Adrenal gland (tissue), 5 donors: ENCODE results near the gene KLHL29.

Experiments
- POLR2A ChIP-seq, 2 donors: fragments of 450-650 bp; IDR thresholded peaks; one replicate each; pipeline ENCODE4 v1.6.1; 2017; ENCODE audit warnings: antibody characterized with exemption in 2 of 2, mild to moderate bottlenecking in 2 of 2, moderate library complexity in 1 of 2
- TF ChIP-seq, protein P1 (sequence below), 6 experiments: fragments of 450-650 bp in 4 of 6; fragments of 200-600 bp in 2 of 6; sonication (generic) in 1 of 6; IDR thresholded peaks; 1 replicate in 5 of 6; 2 replicates in 1 of 6; pipeline versions ENCODE4 v1.5.1 to v1.8.0; 2016 to 2021; ENCODE audit warnings: antibody characterized with exemption in 6 of 6, mild to moderate bottlenecking in 2 of 6, moderate library complexity in 1 of 6
- donor health status: DM: no; HTN: no; CAD: no.

DNA sequence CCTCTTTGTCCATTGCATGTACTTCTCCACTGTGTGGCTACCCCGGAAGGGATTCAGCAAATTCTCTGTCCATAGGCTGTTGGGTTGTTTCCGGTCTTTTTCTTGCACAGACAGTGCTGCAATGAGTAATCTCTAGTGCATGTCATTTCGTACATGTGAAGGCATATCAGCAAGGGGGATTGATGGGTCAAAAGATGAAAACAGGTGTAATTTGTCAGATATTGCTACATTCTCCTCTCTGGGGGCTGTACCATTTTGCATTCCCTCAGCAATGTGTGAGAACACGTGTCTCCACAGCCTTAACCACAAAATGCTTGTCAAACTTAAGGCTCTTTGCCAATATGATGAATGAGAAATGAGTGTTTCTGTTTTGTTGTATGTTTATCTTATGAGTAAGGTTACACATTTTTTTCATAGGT is 60.5 kb downstream of the KLHL29 start:
- TF ChIP-seq, protein P1, sequence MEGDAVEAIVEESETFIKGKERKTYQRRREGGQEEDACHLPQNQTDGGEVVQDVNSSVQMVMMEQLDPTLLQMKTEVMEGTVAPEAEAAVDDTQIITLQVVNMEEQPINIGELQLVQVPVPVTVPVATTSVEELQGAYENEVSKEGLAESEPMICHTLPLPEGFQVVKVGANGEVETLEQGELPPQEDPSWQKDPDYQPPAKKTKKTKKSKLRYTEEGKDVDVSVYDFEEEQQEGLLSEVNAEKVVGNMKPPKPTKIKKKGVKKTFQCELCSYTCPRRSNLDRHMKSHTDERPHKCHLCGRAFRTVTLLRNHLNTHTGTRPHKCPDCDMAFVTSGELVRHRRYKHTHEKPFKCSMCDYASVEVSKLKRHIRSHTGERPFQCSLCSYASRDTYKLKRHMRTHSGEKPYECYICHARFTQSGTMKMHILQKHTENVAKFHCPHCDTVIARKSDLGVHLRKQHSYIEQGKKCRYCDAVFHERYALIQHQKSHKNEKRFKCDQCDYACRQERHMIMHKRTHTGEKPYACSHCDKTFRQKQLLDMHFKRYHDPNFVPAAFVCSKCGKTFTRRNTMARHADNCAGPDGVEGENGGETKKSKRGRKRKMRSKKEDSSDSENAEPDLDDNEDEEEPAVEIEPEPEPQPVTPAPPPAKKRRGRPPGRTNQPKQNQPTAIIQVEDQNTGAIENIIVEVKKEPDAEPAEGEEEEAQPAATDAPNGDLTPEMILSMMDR (IDR thresholded peaks at IDR 0.05): no peak
- no peak for TF ChIP-seq POLR2A (IDR thresholded peaks at IDR 0.05)
